Endothelial cell of umbilical vein (primary cell): ENCODE measurements around the gene AMDHD2. TPM values are rescaled to one million over a fixed set of nuclear protein-coding genes. Genes with fewer than 3 reads are reported as not detected.
A peak's percentile ranks its signal among the peaks of the same experiment; 100 is the strongest.

Experiments used
- BruUV-seq: library from RNA; stranded (reverse); fragments of 400-500 nt; replicated peaks from 2 replicates; lab custom pipeline; 2021; lab: Mats Ljungman, UMichigan
- CTCF ChIA-PET: fragments of 300-600, 350-600 bp; sonication (Branson Sonifier 250); formaldehyde crosslinking; loops from one replicate; lab custom pipeline; 2021; ENCODE audit warnings: antibody characterized with exemption, inconsistent platforms; lab: Charles Lee
- POLR2A ChIA-PET: fragments of 300-600, 350-600 bp; sonication (Branson Sonifier 250); formaldehyde crosslinking; loops from one replicate; lab custom pipeline; 2021; ENCODE audit warnings: antibody characterized with exemption, inconsistent platforms; lab: Charles Lee
- DNase-seq: peaks from one replicate; pipeline ENCODE4 v3.0.0-alpha.2; 2011; ENCODE audit warnings: low read depth, low spot score
- FAIRE-seq: peaks from 2 replicates; lab custom pipeline; 2011; peaks lifted over from hg19 to GRCh38; lab: Jason Lieb, UNC
- H2AFZ ChIP-seq: 2 replicates; pipeline ENCODE4 v1.6.0; 2012; ENCODE audit warnings: low read depth, low read length, control low read depth, inconsistent platforms
- H3K27ac ChIP-seq: 2 replicates; pipeline ENCODE4 v1.5.1; 2011; ENCODE audit warnings: low read depth, mild to moderate bottlenecking, control low read depth, low read length, moderate library complexity; ENCODE audit not compliant: insufficient read depth
- H3K27me3 ChIP-seq, 2 experiments: 2 replicates each; pipeline versions ENCODE4 v1.6.0 to v1.6.1; 2011; ENCODE audit warnings: low read length in 2 of 2, mixed read lengths in 1 of 2; ENCODE audit not compliant: control insufficient read depth in 2 of 2, insufficient read depth in 2 of 2
- H3K36me3 ChIP-seq, 2 experiments: 2 replicates in 1 of 2; 3 replicates in 1 of 2; pipeline ENCODE4 v1.5.1; 2011; ENCODE audit warnings: low read length in 2 of 2, mild to moderate bottlenecking in 1 of 2, moderate library complexity in 1 of 2; ENCODE audit not compliant: control insufficient read depth in 2 of 2, insufficient read depth in 2 of 2; ENCODE audit errors: extremely low read depth in 1 of 2
- H3K4me1 ChIP-seq: 3 replicates; pipeline ENCODE4 v1.5.1; 2011; ENCODE audit warnings: mild to moderate bottlenecking, low read length; ENCODE audit not compliant: control insufficient read depth, insufficient read depth; ENCODE audit errors: extremely low read depth
- H3K4me2 ChIP-seq: 2 replicates; pipeline ENCODE4 v1.6.1; 2011; ENCODE audit warnings: low read length, control low read depth, mixed read lengths; ENCODE audit not compliant: insufficient read depth
- H3K4me3 ChIP-seq, 3 experiments: fragments of 200-600 bp in 1 of 3; sonication (generic), shearing (Covaris generic) in 1 of 3; replicated peaks in 1 of 3; 2 replicates each; pipeline ENCODE4 v1.5.1; 2011 to 2016; ENCODE audit warnings: control low read depth in 3 of 3, low read length in 3 of 3, mild to moderate bottlenecking in 2 of 3, inconsistent platforms in 1 of 3, low read depth in 1 of 3, moderate library complexity in 1 of 3; ENCODE audit not compliant: insufficient read depth in 1 of 3
- H3K79me2 ChIP-seq: 2 replicates; pipeline ENCODE4 v1.6.0; 2012; ENCODE audit warnings: low read length, inconsistent platforms; ENCODE audit not compliant: control insufficient read depth, insufficient read depth
- H3K9ac ChIP-seq: replicated peaks from 2 replicates; pipeline ENCODE3; 2011; ENCODE audit warnings: low read length, control low read depth; ENCODE audit not compliant: insufficient read depth; ENCODE audit errors: extremely low read depth
- H3K9me1 ChIP-seq: replicated peaks from 3 replicates; pipeline ENCODE4 v1.6.0; 2011; ENCODE audit warnings: mild to moderate bottlenecking, low read length; ENCODE audit not compliant: control insufficient read depth, insufficient read depth; ENCODE audit errors: extremely low read depth
- H3K9me3 ChIP-seq: replicated peaks from 2 replicates; pipeline ENCODE4 v1.5.1; 2012; ENCODE audit warnings: low read length, inconsistent platforms; ENCODE audit not compliant: control insufficient read depth, insufficient read depth
- H4K20me1 ChIP-seq: replicated peaks from 2 replicates; pipeline ENCODE3; 2011; ENCODE audit warnings: mild to moderate bottlenecking, low read length; ENCODE audit not compliant: control insufficient read depth, insufficient read depth; ENCODE audit errors: extremely low read depth
- CTCF ChIP-seq, 2 donors: IDR thresholded peaks; 1 replicate in 1 of 2; 2 replicates in 1 of 2; pipeline ENCODE4 v1.5.1; 2011; ENCODE audit warnings: low read length in 2 of 2, mild to moderate bottlenecking in 2 of 2, moderate library complexity in 2 of 2, control low read depth in 1 of 2, inconsistent platforms in 1 of 2, low read depth in 1 of 2; ENCODE audit not compliant: insufficient read depth in 1 of 2; ENCODE audit errors: extremely low read depth in 1 of 2
- EZH2 ChIP-seq: IDR thresholded peaks from 2 replicates; pipeline ENCODE4 v1.6.1; 2012; ENCODE audit warnings: borderline replicate concordance, low read depth, mild to moderate bottlenecking, moderate library complexity, low read length, inconsistent platforms; ENCODE audit not compliant: severe bottlenecking
- FOS ChIP-seq: IDR thresholded peaks from 2 replicates; pipeline ENCODE4 v1.6.1; 2011; ENCODE audit warnings: mild to moderate bottlenecking, low read length, moderate library complexity, borderline replicate concordance; ENCODE audit not compliant: insufficient read depth
- GATA2 ChIP-seq: IDR thresholded peaks from 2 replicates; pipeline ENCODE4 v1.7.0; 2011; ENCODE audit warnings: low read depth, mild to moderate bottlenecking, moderate library complexity, mixed read lengths, low read length; ENCODE audit not compliant: insufficient read length, insufficient read depth
- JUN ChIP-seq: IDR thresholded peaks from 2 replicates; pipeline ENCODE4 v1.6.1; 2011; ENCODE audit warnings: borderline replicate concordance, low read depth; ENCODE audit not compliant: insufficient read length, insufficient read depth
- MAX ChIP-seq: IDR thresholded peaks from 2 replicates; pipeline ENCODE4 v1.6.1; 2011; ENCODE audit not compliant: insufficient read depth, insufficient read length
- MYC ChIP-seq: IDR thresholded peaks from one replicate; pipeline ENCODE4 v1.6.1; 2011; ENCODE audit warnings: mild to moderate bottlenecking, low read depth, low read length
- POLR2A ChIP-seq: IDR thresholded peaks from 2 replicates; pipeline ENCODE4 v1.6.1; 2012; ENCODE audit warnings: low read depth, mild to moderate bottlenecking, control low read depth, low read length
- POLR2AphosphoS5 ChIP-seq: IDR thresholded peaks from 2 replicates; pipeline ENCODE4 v1.6.1; 2012; ENCODE audit warnings: low read depth, mild to moderate bottlenecking, control low read depth, low read length, moderate library complexity; ENCODE audit not compliant: insufficient read depth
- dilution Hi-C: fragments of 300-500 bp; cut with MboI; formaldehyde crosslinking; loops from one replicate; pipeline ENCODE4 v1.15.0; 2019; ENCODE audit warnings: low sequenced_read_pairs; ENCODE audit not compliant: extremely low pct_ligation_motif_present
- intact Hi-C: fragments of 100-400 bp; cut with micrococcal nuclease; formaldehyde crosslinking; loops from one replicate; pipeline ENCODE4 v1.10.0; 2022
- polyA plus RNA-seq, 4 experiments: library from polyadenylated mRNA; depleted of rRNA in 3 of 4; stranded (reverse) in 3 of 4; unstranded in 1 of 4; fragments of >200 nt; gene quantifications; 2 replicates each; pipeline versions ENCODE4 v1.2.1 to v1.2.3, GENCODE V29; 2011 to 2012; ENCODE audit warnings: missing spikeins in 1 of 4
- total RNA-seq: library from RNA; stranded (reverse); gene quantifications from 2 replicates; pipeline ENCODE4 v1.2.3, GENCODE V29; 2021

The AMDHD2 gene
- total and polyA plus RNA-seq, 2 donors (not counting 3 experiments of a cell fraction or from before 2014, with no cell fraction given): 39.4 to 59.5 TPM

- H3K36me3 ChIP-seq: peaks cover 6 to 8% of the 10 kb centered on the region in 2 experiments
- H3K4me2 ChIP-seq: no peak overlapping the region
- peaks cover 2% of the 10 kb centered on the region for H4K20me1 ChIP-seq
- no peaks in the 10 kb centered on the region for H3K9me3 ChIP-seq
- DNase-seq: no peak
- no peaks in the 10 kb centered on the region for H3K9me1 ChIP-seq
- ChIA-PET POLR2A (no interaction called here), CTCF (no interaction called here)
- H3K27me3 ChIP-seq: no peaks in the 10 kb centered on the region
- no peak overlapping the region for H2AFZ ChIP-seq
- no peak for FAIRE-seq
- intact Hi-C loops: no loop called here
- H3K27ac ChIP-seq: peak overlapping the region; percentile 38
- TF ChIP-seq MAX: no peak
- TF ChIP-seq POLR2AphosphoS5: no peak
- no peak for TF ChIP-seq GATA2
- no peak for TF ChIP-seq FOS
- no peak for TF ChIP-seq JUN
- no peak for TF ChIP-seq POLR2A
- no peak for TF ChIP-seq EZH2
- no peak for TF ChIP-seq MYC
- TF ChIP-seq CTCF (IDR thresholded peaks at IDR 0.05; ENCODE audit: extremely low read depth in 1 of 2, insufficient read depth in 1 of 2, low read depth in 1 of 2, low read length in 2 of 2): no peak
- BruUV-seq: no TSS peak
- dilution Hi-C loops: no loop called here
- no peak overlapping the region for H3K4me3 ChIP-seq
- peaks cover 64% of the 10 kb centered on the region for H3K79me2 ChIP-seq
- peaks cover 34% of the 10 kb centered on the region for H3K4me1 ChIP-seq
- no peak overlapping the region for H3K9ac ChIP-seq
Observed at GRCh38 chr16:2518823-2519710, 1.1 kb upstream of the AMDHD2 start.
